Measurements from ENCODE around the gene SEPSECS.
A peak's percentile ranks its signal among the peaks of the same experiment; 100 is the strongest.
"Not testable (repeated sequence)": the region's sequence is repeated elsewhere in the genome, so short reads cannot be mapped to it uniquely, and the experiment has no call there.

SEPSECS gene

GRCh38 chr4:25109511-25109910 is 50.7 kb downstream of the SEPSECS start:
- no peak for DNase-seq

- no peak for DNase-seq
These were observed 51.7 kb downstream of the SEPSECS start for GRCh38 chr4:25108556-25108955.

GRCh38 chr4:25107827-25108516 is 52.3 kb downstream of the SEPSECS start:
- DNase-seq, result no peak

- no peak for DNase-seq
These were observed 53.7 kb downstream of the SEPSECS start for GRCh38 chr4:25106363-25107151.

- peak; percentile 49 to 53 (median 50) for DNase-seq
These were observed 55.7 kb downstream of the SEPSECS start for GRCh38 chr4:25104591-25104990.

GRCh38 chr4:25103418-25103817 is 56.8 kb downstream of the SEPSECS start:
- peak in 1 of 3 donors; percentile 15 for DNase-seq

GRCh38 chr4:25101836-25102235 is 58.4 kb downstream of the SEPSECS start:
- no peak for DNase-seq

- no peak for DNase-seq
These were observed 59.5 kb downstream of the SEPSECS start for GRCh38 chr4:25100710-25101109.

- DNase-seq, result no peak
These were observed 60.2 kb downstream of the SEPSECS start for GRCh38 chr4:25100021-25100555.

- DNase-seq, result no peak
These were observed 61.0 kb downstream of the SEPSECS start for GRCh38 chr4:25098964-25099891.

GRCh38 chr4:25096981-25097443 is 63.2 kb downstream of the SEPSECS start:
- DNase-seq, result no peak

GRCh38 chr4:25096251-25096980 is 63.8 kb downstream of the SEPSECS start:
- DNase-seq, result no peak

- no peak for DNase-seq
These were observed 64.4 kb downstream of the SEPSECS start for GRCh38 chr4:25095837-25096236.

GRCh38 chr4:25092139-25092538 is 68.1 kb downstream of the SEPSECS start:
- DNase-seq, result no peak

GRCh38 chr4:25090516-25090915 is 69.7 kb downstream of the SEPSECS start:
- peak; percentile 45 to 65 (median 57) for DNase-seq

- DNase-seq, result no peak
These were observed 71.0 kb downstream of the SEPSECS start for GRCh38 chr4:25089051-25089763.

GRCh38 chr4:25088093-25088952 is 71.9 kb downstream of the SEPSECS start:
- peak; percentile 43 to 50 (median 48) for DNase-seq

- DNase-seq, result peak; percentile 67 to 75 (median 68)
These were observed 74.6 kb downstream of the SEPSECS start for GRCh38 chr4:25085671-25086070.

GRCh38 chr4:25083441-25083840 is 76.8 kb downstream of the SEPSECS start:
- not testable (repeated sequence) for DNase-seq

- no peak for DNase-seq
These were observed 78.3 kb downstream of the SEPSECS start for GRCh38 chr4:25081866-25082471.
